Measurements from ENCODE around the gene TRAF3IP1. TPM values are rescaled to one million over a fixed set of nuclear protein-coding genes. Genes with fewer than 3 reads are reported as not detected.

TRAF3IP1 gene
- total and polyA plus RNA-seq, 2 of the 13 experiments (the other 11 are each of a cell fraction or from before 2014, with no cell fraction given), result 4.1 to 12.9 TPM

DNA sequence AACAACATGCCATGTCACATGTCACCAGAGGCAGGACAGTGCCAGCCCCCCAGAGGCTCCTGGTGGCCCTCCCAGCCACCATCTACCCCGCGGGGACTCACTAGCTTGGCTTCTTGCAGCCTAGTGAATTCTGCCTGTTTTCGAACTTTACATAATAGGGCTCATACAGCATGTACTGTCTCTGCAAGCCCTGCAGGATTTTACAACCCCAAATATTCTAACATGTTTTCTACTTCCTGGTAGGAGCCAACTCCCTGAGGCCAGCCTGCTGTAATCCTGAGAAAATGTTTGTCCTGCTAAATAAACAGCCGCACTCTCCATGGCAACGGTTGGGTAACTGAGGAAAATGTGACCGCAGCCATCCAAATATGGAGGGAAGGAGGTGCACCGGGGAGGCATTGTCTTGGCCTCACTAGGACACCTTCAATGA is 34.6 kb upstream of the TRAF3IP1 start (continued):
- TF ChIP-seq ETS1 (CRISPR knock-in tag; IDR thresholded peaks at IDR 0.05), result no peak
- TF ChIP-seq IRX3 (CRISPR knock-in tag; IDR thresholded peaks at IDR 0.05; ENCODE audit: borderline replicate concordance, low read depth), result no peak

GRCh38 chr2:238286095-238286494 is 34.2 kb upstream of the TRAF3IP1 start:
- Histone ChIP-seq H3K36me3 (replicated peaks in 1 of 2; ENCODE audit: control insufficient read depth in 1 of 2, insufficient read depth in 2 of 2, low read length in 2 of 2) (peaks cover 4 to 6% of the 10 kb centered on the region in 2 experiments; a peak in 1 of 5 replicates), H4K20me1 (ENCODE audit: insufficient read depth, low read length) (peaks cover 4% of the 10 kb centered on the region; the same call in 1 of the 2 replicates), H3K4me2 (ENCODE audit: low read depth, low read length) (peak overlapping the region; percentile 96), H3K27ac (ENCODE audit: extremely low read length, insufficient read depth, low read length) (peak overlapping the region; percentile 99), H3K9ac (ENCODE audit: insufficient read depth, low read depth, low read length) (peak overlapping the region; percentile 99), H3K4me3 (replicated peaks in 1 of 3; ENCODE audit: insufficient read depth in 1 of 3, low read depth in 2 of 3, low read length in 3 of 3) (peak overlapping the region; percentile 75 to 99 (median 87)), H3K79me2 (ENCODE audit: insufficient read depth, low read length) (peaks cover 71% of the 10 kb centered on the region), H2AFZ (ENCODE audit: low read length) (no peak overlapping the region), H3K9me3 (ENCODE audit: low read length) (no peaks in the 10 kb centered on the region), H3K27me3 (ENCODE audit: control insufficient read depth in 1 of 2, insufficient read depth in 2 of 2, low read length in 2 of 2) (no peaks in the 10 kb centered on the region; a peak in 1 of 5 replicates), H3K4me1 (ENCODE audit: insufficient read depth, low read length) (peaks cover 64% of the 10 kb centered on the region)
- no peak for DNase-seq (ENCODE audit: low spot score)
- 5% methylated on average over 7 of the region's 7 CpGs for WGBS (ENCODE audit: low lambda C conversion rate)
- intact Hi-C loops (cut with micrococcal nuclease; ENCODE audit: unreplicated experiment) (loop anchor here (5.0 kb wide), 2 partner anchors 36 to 224 kb away; partner anchors contain the start of genes SCLY and TRAF3IP1), in situ Hi-C loops (cut with HindIII; ENCODE audit: extremely low pct_ligation_motif_present, low pct_unique_long_range_greater_than_20kb) (no loop called here)
- ATAC-seq, result no peak
- POLR2A ChIA-PET, result interaction anchor here (0.7 to 7.3 kb wide), 8 partner anchors 9 to 47 kb away, joined by 3 to 44 read pairs (median 4); no protein-coding TSS in a partner anchor
- CTCF ChIA-PET (ENCODE audit: low intra/inter-chr PET ratio, low total read pairs), result interaction anchor here (1.2 kb wide), 2 partner anchors 18 to 30 kb away, joined by 4 to 5 read pairs; no protein-coding TSS in a partner anchor
- FAIRE-seq, result no peak
- BruUV-seq (replicated peaks), result no TSS peak
- TF ChIP-seq RCOR2 (CRISPR knock-in tag; IDR thresholded peaks at IDR 0.05) (0 out of 2 replicates have a peak, but pooled peaks have one; percentile 4), MXD4 (CRISPR knock-in tag; IDR thresholded peaks at IDR 0.05) (0 out of 2 replicates have a peak, but pooled peaks have one; percentile 1), CSRNP1 (CRISPR knock-in tag; IDR thresholded peaks at IDR 0.05) (0 out of 2 replicates have a peak, but pooled peaks have one; percentile 53), CEBPB (IDR thresholded peaks at IDR 0.05; ENCODE audit: borderline replicate concordance, low read depth, low read length) (no peak)
- TF ChIP-seq, protein P1, sequence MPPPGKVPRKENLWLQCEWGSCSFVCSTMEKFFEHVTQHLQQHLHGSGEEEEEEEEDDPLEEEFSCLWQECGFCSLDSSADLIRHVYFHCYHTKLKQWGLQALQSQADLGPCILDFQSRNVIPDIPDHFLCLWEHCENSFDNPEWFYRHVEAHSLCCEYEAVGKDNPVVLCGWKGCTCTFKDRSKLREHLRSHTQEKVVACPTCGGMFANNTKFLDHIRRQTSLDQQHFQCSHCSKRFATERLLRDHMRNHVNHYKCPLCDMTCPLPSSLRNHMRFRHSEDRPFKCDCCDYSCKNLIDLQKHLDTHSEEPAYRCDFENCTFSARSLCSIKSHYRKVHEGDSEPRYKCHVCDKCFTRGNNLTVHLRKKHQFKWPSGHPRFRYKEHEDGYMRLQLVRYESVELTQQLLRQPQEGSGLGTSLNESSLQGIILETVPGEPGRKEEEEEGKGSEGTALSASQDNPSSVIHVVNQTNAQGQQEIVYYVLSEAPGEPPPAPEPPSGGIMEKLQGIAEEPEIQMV (CRISPR knock-in tag; IDR thresholded peaks at IDR 0.05; ENCODE audit: low read depth), result 0 out of 2 replicates have a peak, but pooled peaks have one; percentile 14
- TF ChIP-seq, protein P2, sequence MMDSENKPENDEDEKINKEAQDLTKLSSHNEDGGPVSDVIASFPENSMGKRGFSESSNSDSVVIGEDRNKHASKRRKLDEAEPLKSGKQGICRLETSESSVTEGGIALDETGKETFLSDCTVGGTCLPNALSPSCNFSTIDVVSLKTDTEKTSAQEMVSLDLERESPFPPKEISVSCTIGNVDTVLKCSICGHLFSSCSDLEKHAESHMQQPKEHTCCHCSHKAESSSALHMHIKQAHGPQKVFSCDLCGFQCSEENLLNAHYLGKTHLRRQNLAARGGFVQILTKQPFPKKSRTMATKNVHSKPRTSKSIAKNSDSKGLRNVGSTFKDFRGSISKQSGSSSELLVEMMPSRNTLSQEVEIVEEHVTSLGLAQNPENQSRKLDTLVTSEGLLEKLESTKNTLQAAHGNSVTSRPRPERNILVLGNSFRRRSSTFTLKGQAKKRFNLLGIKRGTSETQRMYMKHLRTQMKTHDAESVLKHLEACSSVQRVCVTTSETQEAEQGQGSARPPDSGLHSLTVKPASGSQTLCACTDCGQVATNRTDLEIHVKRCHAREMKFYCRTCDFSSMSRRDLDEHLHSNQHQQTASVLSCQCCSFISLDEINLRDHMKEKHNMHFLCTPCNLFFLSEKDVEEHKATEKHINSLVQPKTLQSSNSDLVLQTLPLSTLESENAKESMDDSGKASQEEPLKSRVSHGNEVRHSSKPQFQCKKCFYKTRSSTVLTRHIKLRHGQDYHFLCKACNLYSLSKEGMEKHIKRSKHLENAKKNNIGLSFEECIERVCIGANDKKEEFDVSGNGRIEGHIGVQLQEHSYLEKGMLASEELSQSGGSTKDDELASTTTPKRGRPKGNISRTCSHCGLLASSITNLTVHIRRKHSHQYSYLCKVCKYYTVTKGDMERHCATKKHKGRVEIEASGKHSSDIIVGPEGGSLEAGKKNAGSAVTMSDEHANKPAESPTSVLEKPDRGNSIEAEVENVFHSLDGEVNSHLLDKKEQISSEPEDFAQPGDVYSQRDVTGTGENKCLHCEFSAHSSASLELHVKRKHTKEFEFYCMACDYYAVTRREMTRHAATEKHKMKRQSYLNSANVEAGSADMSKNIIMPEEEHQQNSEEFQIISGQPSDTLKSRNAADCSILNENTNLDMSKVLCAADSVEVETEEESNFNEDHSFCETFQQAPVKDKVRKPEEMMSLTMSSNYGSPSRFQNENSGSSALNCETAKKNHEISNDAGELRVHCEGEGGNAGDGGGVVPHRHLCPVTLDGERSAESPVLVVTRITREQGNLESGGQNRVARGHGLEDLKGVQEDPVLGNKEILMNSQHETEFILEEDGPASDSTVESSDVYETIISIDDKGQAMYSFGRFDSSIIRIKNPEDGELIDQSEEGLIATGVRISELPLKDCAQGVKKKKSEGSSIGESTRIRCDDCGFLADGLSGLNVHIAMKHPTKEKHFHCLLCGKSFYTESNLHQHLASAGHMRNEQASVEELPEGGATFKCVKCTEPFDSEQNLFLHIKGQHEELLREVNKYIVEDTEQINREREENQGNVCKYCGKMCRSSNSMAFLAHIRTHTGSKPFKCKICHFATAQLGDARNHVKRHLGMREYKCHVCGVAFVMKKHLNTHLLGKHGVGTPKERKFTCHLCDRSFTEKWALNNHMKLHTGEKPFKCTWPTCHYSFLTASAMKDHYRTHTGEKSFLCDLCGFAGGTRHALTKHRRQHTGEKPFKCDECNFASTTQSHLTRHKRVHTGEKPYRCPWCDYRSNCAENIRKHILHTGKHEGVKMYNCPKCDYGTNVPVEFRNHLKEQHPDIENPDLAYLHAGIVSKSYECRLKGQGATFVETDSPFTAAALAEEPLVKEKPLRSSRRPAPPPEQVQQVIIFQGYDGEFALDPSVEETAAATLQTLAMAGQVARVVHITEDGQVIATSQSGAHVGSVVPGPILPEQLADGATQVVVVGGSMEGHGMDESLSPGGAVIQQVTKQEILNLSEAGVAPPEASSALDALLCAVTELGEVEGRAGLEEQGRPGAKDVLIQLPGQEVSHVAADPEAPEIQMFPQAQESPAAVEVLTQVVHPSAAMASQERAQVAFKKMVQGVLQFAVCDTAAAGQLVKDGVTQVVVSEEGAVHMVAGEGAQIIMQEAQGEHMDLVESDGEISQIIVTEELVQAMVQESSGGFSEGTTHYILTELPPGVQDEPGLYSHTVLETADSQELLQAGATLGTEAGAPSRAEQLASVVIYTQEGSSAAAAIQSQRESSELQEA (CRISPR knock-in tag; IDR thresholded peaks at IDR 0.05; ENCODE audit: not compliant biosample characterization), result peak; percentile 7
